ENCODE data around the gene TF.

- TF ChIP-seq ZNF274 (IDR thresholded peaks at IDR 0.05; ENCODE audit: low read depth, low read length) (no peak), SUZ12 (IDR thresholded peaks at IDR 0.05; ENCODE audit: extremely low read depth, insufficient read depth, insufficient read length) (no peak)
Observed at GRCh38 chr3:133733226-133733625, 13.0 kb upstream of the TF start.
